Measurements from ENCODE around the gene CAND1.

GRCh38 chr12:67243260-67243659 lies 25.9 kb upstream of the CAND1 start:
- TF ChIP-seq CTBP1 (IDR thresholded peaks at IDR 0.05; ENCODE audit: borderline replicate concordance) (no peak), L3MBTL2 (conservative IDR thresholded peaks at IDR 0.05) (no peak), PKNOX1 (IDR thresholded peaks at IDR 0.05) (no peak), SUZ12 (IDR thresholded peaks at IDR 0.05) (no peak), FOXK2 (IDR thresholded peaks at IDR 0.05) (no peak), SP1 (IDR thresholded peaks at IDR 0.05) (no peak), TARDBP (IDR thresholded peaks at IDR 0.05) (no peak), BHLHE40 (IDR thresholded peaks at IDR 0.05; ENCODE audit: borderline replicate concordance) (no peak), FOXA1 (IDR thresholded peaks at IDR 0.05) (no peak), ELF4 (IDR thresholded peaks at IDR 0.05) (no peak), NFRKB (IDR thresholded peaks at IDR 0.05) (no peak)
